Fibroblast of skin of scalp (primary cell): ENCODE results near the gene NAGA.

Experiments
- DNase-seq: peaks from one replicate; pipeline ENCODE4 v3.0.0-alpha.2; 2013

Gene NAGA

GRCh38 chr22:42039271-42039670, 31.3 kb downstream of the NAGA start:
- DNase-seq: no peak

GRCh38 chr22:42035256-42035655, 35.4 kb downstream of the NAGA start:
- no peak for DNase-seq

- no peak for DNase-seq
Measured at GRCh38 chr22:42033263-42034181, 37.1 kb downstream of the NAGA start.

GRCh38 chr22:42026705-42027104, 43.9 kb downstream of the NAGA start:
- DNase-seq: no peak

DNA sequence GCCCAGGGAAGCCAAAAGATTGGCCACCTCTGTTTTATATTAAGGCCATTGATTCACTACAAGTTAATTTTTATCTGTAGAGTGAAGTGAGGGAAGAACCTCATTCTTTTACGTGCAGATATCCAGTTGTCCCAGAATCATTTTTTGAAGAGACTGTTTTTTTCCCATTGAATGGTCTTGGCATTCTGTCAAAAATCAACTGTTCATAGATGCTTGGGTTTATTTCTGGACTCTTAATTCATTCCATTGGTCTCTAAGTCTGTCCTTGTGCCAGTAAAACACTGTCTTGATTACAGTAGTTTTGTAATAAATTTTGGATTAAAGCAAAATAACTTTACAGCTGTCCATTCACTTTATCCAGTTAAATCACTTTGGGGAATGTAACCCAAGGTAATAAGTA, 45.2 kb downstream of the NAGA start:
- DNase-seq: no peak

- DNase-seq: no peak
Measured at GRCh38 chr22:42022162-42022847, 48.3 kb downstream of the NAGA start.

DNA sequence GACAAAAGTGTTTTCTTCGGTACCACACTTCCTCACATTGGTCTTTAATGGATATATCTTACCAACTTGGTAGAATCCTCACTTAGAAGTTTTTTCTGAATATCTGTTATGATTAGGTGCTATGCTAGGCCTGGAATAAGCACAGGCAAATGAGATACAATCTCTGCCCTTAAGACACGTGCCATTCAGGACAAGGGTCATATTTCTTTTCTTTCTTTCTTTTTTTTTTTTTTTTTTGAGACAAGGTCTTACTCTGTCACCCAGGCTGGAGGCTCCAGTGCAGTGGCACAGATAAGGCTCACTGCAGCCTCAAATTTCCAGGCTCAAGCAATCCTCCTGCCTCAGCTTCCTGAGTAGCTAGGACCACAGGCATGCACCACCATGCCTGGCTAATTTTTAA, 49.0 kb downstream of the NAGA start:
- DNase-seq: no peak

DNA sequence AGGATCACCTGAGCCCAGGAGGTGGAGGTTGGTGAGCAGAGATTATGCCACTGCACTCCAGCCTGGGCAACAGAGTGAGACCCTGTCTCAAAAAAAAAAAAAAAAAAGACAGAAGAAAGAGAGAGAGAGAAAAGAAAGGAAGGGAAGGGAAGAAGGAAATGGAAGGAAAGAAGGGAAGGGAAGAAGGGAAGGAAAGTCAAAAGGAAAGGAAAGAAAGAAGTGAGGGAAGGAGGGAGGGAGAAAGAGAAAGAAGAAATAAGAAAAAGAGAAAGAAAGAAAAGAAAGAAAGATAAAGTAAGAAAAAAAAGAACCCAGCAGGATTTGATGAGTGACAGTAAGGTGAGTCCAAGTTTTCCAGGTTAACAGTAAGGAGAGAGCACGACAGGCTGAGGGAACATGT, 52.4 kb downstream of the NAGA start:
- DNase-seq: no peak

- DNase-seq: no peak
Measured at GRCh38 chr22:42016111-42016510, 54.5 kb downstream of the NAGA start.

- no peak for DNase-seq
Measured at GRCh38 chr22:42013385-42013784, 57.2 kb downstream of the NAGA start.

- DNase-seq: no peak
Measured at GRCh38 chr22:42010778-42011177, 59.8 kb downstream of the NAGA start.
